GM19025 (cell line): ENCODE measurements around the gene GMDS.

Experiments used
- ATAC-seq: cut with Tn5 transposase; IDR thresholded peaks from one replicate; pipeline ENCODE4 v1.9.1; 2021; ENCODE audit warnings: mild to moderate bottlenecking, low read depth, moderate library complexity; ENCODE audit not compliant: unreplicated experiment

GMDS gene

GRCh38 chr6:2054516-2055067 lies 190.8 kb downstream of the GMDS start:
- ATAC-seq = no peak

- no peak for ATAC-seq
These were observed 191.7 kb downstream of the GMDS start for GRCh38 chr6:2053691-2054090.

DNA sequence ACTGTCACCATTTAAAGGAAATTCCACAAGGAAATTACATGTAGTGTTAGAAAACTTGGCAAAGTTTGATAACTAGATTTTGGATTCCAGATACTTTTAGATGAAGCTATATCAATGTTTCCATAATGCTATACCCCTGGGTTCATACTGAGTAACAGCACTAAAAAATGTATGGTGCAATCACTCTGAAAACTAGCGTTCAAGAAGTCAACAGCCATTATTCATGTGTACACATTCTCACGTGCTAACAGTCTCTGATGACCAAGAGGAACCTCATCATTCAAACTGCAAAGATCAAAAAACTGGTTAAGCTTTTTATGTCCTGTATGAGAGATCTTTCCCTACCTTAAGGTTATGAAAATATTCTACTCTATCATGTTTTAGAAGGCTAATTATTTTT lies 197.6 kb downstream of the GMDS start:
- ATAC-seq = no peak

DNA sequence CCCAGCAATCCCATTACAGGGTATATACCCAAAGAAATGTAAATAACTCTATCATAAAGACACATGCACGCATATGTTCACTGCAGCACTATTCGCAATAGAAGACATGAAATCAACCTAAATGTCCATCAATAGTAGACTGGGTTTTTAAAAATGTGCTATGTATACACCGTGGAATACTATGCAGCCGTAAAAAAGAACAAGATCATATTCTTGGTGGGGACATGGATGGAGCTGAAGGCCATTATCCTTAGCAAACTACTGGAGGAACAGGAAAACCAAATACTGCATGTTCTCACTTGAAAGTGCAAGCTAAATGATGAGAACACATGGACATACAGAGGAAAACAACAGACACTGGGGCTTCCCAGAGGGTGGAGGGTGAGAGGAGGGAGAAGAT lies 201.2 kb downstream of the GMDS start:
- no peak for ATAC-seq

- ATAC-seq = no peak
These were observed 202.3 kb downstream of the GMDS start for GRCh38 chr6:2042956-2043648.

- no peak for ATAC-seq
These were observed 207.3 kb downstream of the GMDS start for GRCh38 chr6:2038092-2038491.

GRCh38 chr6:2037237-2037926 lies 208.0 kb downstream of the GMDS start:
- ATAC-seq = no peak

GRCh38 chr6:2036710-2037023 lies 208.7 kb downstream of the GMDS start:
- ATAC-seq = no peak

- no peak for ATAC-seq
These were observed 209.3 kb downstream of the GMDS start for GRCh38 chr6:2035826-2036709.

DNA sequence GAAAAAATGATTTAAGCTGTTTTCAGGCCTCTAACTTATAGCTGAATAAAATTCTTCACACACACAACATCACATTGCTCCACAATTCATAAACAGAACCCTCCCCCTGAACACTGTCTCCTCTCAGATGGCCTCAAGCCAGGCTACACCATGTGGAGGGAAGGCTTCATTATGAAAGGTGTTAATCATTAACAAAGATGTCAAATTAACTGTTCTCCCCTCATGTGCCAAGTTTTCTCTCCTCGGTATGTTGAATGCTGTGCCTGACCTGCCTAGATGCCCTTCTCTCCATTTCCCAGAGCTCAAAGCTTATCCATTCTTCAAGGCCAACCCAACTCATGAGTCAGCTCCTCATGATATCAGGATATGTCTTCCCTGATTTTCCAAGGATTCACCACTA lies 210.4 kb downstream of the GMDS start:
- ATAC-seq = no peak

DNA sequence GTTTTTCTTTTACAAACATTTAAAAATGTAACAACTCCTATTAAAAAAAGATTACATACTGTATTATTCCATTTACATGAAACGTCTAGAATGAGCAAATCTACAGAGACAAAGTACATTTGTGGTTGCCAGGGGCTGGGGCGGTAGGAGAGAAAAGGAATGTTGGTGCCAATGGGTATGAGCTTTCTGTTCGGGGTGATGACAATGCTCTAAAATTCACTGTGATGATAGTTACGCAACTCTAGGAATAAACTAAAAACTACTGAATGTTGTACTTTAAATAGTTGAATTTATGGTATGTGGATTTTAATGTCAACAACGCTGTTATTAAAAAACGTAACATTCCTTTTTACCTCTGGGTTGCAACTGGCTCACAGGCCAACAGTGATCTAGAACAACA lies 211.1 kb downstream of the GMDS start:
- no peak for ATAC-seq

GRCh38 chr6:2033544-2033943 lies 211.9 kb downstream of the GMDS start:
- no peak for ATAC-seq

GRCh38 chr6:2030682-2031244 lies 214.6 kb downstream of the GMDS start:
- ATAC-seq = no peak

GRCh38 chr6:2029952-2030351 lies 215.5 kb downstream of the GMDS start:
- ATAC-seq = no peak

- ATAC-seq = no peak
These were observed 216.1 kb downstream of the GMDS start for GRCh38 chr6:2029130-2029794.

DNA sequence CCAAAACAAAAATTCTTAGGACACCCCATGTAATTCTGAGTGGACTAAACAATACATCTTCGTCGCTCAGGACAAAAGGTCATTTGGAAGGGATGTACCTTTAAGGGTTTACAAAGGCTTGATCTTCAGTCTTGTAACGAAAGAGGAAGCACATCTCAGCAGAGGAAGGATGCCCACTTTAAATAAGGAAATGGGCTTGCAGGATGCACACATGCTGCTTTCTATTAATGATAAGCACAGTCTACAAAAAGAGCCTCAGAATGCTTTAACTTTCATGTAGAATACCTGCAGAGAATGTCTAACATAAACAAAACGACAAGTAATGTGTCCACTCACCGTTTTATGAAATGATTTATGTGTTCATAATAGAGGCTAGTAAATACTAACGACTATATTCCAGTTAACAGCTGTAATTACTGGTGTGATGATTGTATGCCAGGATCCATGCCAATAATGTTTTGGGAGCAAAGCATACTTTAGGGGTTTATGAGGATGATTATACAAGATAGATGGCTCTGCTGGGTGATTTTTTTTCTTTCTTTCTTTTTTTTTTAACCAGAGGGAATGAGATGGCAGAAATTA lies 216.9 kb downstream of the GMDS start:
- no peak for ATAC-seq

DNA sequence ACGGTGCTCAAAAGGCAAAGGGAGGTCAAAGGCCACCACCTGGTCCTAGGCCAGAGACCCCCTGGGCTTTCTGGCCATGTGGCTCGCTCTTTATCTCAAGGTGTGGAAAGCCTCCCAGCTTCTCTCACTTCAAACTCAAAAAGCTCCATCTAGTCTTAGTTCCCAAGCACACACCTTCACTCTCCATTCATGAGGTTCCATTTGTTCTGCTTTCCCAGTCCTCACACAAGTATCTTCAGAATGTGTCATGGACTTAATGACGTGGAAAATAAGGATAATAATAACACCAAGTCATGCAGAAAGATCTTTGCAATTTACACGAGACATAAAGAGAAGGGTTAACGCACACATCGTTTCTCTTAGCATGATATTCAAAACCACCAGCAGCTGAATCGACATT lies 219.3 kb downstream of the GMDS start:
- no peak for ATAC-seq

- no peak for ATAC-seq
These were observed 223.7 kb downstream of the GMDS start for GRCh38 chr6:2021713-2022125.

DNA sequence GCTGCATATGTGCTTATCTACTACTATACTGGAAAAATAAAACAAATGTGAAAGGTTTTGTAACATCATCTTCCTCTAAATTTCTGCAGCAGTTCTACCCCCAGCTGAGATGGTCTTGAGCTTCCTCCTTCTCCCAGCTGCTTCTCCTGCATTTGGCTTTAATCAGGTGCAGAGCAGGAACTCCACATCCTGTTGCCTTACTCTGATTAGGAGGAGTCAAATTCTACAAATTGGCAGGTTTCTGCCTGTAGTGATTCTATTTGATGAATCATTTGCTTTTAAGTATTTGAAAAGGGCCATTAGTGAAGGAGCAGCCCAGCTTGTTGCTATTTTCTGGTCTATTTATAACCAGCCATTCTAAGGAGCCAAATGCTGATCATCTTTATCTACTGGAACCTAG lies 224.5 kb downstream of the GMDS start:
- no peak for ATAC-seq

- no peak for ATAC-seq
These were observed 226.4 kb downstream of the GMDS start for GRCh38 chr6:2019051-2019450.
